Gastrocnemius medialis (tissue), 4 donors: ENCODE data around the gene GJE1.

ENCODE experiments used
- POLR2A ChIP-seq, 2 donors: fragments of 450-650 bp; IDR thresholded peaks; one replicate each; pipeline ENCODE4 v1.6.1; 2017; ENCODE audit warnings: antibody characterized with exemption in 2 of 2, mild to moderate bottlenecking in 2 of 2, moderate library complexity in 2 of 2
- TF ChIP-seq, protein P1 (sequence below), 5 experiments: fragments of 450-650 bp in 3 of 5; fragments of 200-600 bp in 2 of 5; sonication (generic) in 2 of 5; IDR thresholded peaks in 4 of 5; conservative IDR thresholded peaks in 1 of 5; 1 replicate in 4 of 5; 2 replicates in 1 of 5; pipeline ENCODE4 v1.5.1; 2016 to 2019; ENCODE audit warnings: antibody characterized with exemption in 5 of 5, mild to moderate bottlenecking in 3 of 5, moderate library complexity in 3 of 5

DNA sequence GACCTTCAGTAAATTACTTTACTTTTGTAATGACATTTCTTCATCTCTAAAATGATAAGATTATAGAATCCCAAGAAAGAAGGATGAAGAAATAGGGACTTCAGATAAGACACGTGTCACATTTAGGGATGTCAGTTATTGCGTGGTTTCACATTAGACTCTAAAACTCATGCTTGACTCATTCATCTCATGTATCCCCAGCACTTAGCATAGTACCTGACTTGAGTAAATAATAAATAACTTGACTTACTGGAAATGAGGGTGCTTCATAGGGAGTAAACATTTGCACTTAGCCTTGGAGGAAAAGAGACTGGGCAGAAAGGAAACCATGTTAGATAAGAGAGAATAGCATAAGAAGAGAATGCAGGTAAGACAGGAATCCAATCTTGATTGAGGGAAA is 51.6 kb downstream of the GJE1 start:
- no peak for TF ChIP-seq POLR2A (IDR thresholded peaks at IDR 0.05)
- TF ChIP-seq, protein P1, sequence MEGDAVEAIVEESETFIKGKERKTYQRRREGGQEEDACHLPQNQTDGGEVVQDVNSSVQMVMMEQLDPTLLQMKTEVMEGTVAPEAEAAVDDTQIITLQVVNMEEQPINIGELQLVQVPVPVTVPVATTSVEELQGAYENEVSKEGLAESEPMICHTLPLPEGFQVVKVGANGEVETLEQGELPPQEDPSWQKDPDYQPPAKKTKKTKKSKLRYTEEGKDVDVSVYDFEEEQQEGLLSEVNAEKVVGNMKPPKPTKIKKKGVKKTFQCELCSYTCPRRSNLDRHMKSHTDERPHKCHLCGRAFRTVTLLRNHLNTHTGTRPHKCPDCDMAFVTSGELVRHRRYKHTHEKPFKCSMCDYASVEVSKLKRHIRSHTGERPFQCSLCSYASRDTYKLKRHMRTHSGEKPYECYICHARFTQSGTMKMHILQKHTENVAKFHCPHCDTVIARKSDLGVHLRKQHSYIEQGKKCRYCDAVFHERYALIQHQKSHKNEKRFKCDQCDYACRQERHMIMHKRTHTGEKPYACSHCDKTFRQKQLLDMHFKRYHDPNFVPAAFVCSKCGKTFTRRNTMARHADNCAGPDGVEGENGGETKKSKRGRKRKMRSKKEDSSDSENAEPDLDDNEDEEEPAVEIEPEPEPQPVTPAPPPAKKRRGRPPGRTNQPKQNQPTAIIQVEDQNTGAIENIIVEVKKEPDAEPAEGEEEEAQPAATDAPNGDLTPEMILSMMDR (IDR thresholded peaks at IDR 0.05 in 4 of 5, conservative IDR thresholded peaks at IDR 0.05 in 1 of 5) = no peak
